Measurements from ENCODE around the gene ZFYVE26.

DNA sequence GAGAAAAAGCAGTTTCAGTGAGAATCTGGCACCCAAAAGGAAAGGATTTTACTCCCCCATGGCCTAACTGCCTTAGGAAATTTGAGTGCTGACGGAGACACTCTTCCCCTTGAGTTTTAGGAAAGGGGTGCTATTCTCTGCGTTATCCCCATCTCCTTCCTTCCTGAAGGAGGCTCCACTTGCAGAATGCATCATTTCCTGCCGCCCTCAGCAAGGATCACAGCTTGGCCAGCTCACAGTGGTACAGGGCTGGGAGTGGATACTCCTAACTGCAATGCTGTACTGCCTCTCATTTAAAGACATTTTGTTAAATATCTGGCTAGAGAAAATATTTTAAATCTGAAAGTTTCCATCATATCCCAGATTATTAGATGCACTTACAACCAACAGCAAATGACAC, 81.7 kb downstream of the ZFYVE26 start:
- TF ChIP-seq, protein P1, sequence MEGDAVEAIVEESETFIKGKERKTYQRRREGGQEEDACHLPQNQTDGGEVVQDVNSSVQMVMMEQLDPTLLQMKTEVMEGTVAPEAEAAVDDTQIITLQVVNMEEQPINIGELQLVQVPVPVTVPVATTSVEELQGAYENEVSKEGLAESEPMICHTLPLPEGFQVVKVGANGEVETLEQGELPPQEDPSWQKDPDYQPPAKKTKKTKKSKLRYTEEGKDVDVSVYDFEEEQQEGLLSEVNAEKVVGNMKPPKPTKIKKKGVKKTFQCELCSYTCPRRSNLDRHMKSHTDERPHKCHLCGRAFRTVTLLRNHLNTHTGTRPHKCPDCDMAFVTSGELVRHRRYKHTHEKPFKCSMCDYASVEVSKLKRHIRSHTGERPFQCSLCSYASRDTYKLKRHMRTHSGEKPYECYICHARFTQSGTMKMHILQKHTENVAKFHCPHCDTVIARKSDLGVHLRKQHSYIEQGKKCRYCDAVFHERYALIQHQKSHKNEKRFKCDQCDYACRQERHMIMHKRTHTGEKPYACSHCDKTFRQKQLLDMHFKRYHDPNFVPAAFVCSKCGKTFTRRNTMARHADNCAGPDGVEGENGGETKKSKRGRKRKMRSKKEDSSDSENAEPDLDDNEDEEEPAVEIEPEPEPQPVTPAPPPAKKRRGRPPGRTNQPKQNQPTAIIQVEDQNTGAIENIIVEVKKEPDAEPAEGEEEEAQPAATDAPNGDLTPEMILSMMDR (IDR thresholded peaks at IDR 0.05): no peak
- TF ChIP-seq EP300 (IDR thresholded peaks at IDR 0.05) (no peak), POLR2A (IDR thresholded peaks at IDR 0.05; ENCODE audit: low read depth) (no peak), POLR2AphosphoS5 (IDR thresholded peaks at IDR 0.05) (no peak)

Measured in esophagus muscularis mucosa (tissue), 4 donors.